ENCODE measurements around the gene ZNF14. TPM values are rescaled to one million over a fixed set of nuclear protein-coding genes. Genes with fewer than 3 reads are reported as not detected.
"Not testable (repeated sequence)": the region's sequence is repeated elsewhere in the genome, so short reads cannot be mapped to it uniquely, and the experiment has no call there.

Gene ZNF14
- total RNA-seq, 2 donors from 2014 or later = 5.3 to 6.7 TPM

DNA sequence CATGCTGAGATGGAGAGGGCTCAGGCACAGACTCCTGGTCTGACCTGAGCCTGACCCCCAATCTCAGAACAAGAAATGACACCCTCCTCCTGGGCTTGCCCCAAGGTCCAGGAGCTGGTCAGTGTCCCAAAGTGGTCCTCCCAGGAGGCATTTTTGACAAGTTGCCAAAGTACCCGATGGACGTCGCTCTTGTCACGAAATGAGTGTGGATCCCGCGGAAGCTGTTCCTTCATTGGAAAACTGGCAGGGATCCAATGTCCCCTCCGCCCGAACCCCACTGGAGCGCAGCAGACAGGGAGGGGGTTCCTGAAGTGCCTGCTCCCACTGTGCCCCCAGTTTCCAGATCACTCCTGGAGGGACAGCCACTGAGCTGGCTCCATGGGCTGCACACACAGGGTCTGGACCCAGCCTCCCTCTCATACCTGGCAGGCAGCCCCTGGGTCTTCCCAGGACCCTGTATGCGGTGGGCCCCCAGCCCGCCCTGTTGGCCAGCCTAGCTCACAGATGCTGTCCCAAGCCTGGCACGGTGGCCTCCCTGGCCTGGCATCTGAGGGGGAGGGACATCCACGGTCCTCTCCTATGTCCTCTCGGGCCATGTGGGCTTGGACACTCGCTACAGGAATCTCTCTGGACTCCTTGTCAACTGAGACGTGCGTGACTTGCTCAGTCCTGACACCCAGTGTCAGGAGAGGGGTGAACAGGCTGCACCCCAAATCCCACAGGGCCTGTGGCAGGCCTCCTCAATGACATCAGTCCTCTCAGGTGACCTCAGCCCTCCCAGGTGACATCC is 12.8 kb upstream of the ZNF14 start:
- DNase-seq (no peak), ATAC-seq (no peak)
- no peak for TF ChIP-seq POLR2A (IDR thresholded peaks at IDR 0.05)
- no peak for TF ChIP-seq CTCF (IDR thresholded peaks at IDR 0.05)
- Histone ChIP-seq H3K4me3 (no peak overlapping the region), H3K4me1 (no peaks in the 10 kb centered on the region), H3K36me3 (replicated peaks in 1 of 2; ENCODE audit: insufficient read depth in 1 of 2, low read depth in 2 of 2) (no peaks in the 10 kb centered on the region), H3K27ac (no peak overlapping the region), H3K9me3 (no peaks in the 10 kb centered on the region), H3K27me3 (no peaks in the 10 kb centered on the region)
- 77 to 91% methylated on average over 10 to 15 of the region's 17 CpGs for WGBS, 2 donors
- intact Hi-C loops (cut with DNase I) = no loop called here

DNA sequence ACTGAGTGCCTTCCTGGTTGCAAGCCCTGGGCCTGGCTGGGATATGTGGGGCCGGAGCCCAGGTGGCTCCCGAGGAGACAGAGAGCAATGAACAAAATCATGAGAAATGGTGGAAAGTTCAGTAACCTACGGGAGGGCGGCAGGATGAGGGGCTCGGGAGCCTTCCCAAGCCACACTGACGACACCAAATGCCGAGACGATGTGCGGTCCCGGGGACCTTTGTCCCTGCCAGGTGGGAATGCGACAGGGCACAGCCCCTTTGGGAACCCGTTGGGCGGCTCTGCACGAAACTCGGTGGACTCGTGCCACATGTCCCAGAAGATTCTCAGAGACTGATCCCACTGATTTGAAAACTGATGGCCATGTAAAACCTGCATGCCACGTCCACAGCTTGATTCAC is 11.7 kb upstream of the ZNF14 start:
- DNase-seq (no peak), ATAC-seq (no peak)
- TF ChIP-seq CTCF (IDR thresholded peaks at IDR 0.05) (no peak), POLR2A (IDR thresholded peaks at IDR 0.05) (no peak)
- H3K4me3 ChIP-seq = no peak overlapping the region
- H3K36me3 ChIP-seq (replicated peaks in 1 of 2; ENCODE audit: insufficient read depth in 1 of 2, low read depth in 2 of 2) = no peaks in the 10 kb centered on the region
- intact Hi-C loops (cut with DNase I) = no loop called here
- H3K27ac ChIP-seq = no peak overlapping the region
- H3K9me3 ChIP-seq = no peaks in the 10 kb centered on the region
- H3K4me1 ChIP-seq = no peaks in the 10 kb centered on the region
- WGBS, 2 donors = 84 to 91% methylated on average over 17 of the region's 17 CpGs
- H3K27me3 ChIP-seq = no peaks in the 10 kb centered on the region

DNA sequence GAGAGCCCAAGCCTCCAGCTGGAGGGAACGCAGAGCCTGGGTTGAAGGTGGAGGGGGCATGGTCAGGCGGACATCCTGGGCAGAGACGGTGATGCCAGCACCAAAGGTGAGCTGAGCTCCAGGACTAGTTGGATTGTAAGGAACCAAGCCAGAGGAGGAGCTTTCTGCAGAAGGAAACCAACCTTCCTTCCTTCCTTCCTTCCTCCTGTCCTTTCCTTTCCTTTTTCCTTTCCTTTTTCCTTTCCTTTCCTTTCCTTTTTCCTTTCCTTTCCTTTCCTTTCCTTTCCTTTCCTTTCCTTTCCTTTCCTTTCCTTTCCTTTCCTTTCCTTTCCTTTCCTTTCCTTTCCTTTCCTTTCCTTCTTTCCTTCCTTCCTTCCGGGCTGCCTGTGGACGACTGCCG is 11.0 kb upstream of the ZNF14 start:
- ATAC-seq; H3K4me3 ChIP-seq; H3K36me3 ChIP-seq (replicated peaks in 1 of 2; ENCODE audit: insufficient read depth in 1 of 2, low read depth in 2 of 2); DNase-seq; H3K27me3 ChIP-seq; H3K4me1 ChIP-seq; H3K9me3 ChIP-seq; H3K27ac ChIP-seq; intact Hi-C loops (cut with DNase I): not testable (repeated sequence)
- WGBS, 2 donors = 74 to 78% methylated on average over 6 of the region's 6 CpGs

DNA sequence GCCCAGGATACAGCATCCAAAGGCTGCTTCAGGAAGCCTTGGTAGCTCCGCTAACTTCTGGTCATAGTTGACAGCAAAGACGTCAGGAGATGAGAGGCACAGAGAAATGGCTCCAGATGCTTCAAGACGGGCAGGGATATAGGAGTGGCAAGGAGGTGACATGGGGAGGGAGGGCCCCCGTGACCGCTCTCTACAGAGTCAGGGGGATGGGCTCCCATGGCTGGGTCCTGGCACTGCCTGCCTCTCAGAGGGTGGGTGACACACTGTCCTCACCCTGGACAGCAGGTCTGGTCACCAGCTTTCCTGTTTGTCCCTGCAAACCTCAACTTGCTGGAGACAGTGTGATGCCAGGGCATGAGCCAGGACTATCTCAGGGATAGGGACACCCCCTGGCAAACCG is 10.3 kb upstream of the ZNF14 start:
- ATAC-seq (no peak), DNase-seq (no peak)
- no peak overlapping the region for H3K27ac ChIP-seq
- no peaks in the 10 kb centered on the region for H3K36me3 ChIP-seq (replicated peaks in 1 of 2; ENCODE audit: insufficient read depth in 1 of 2, low read depth in 2 of 2)
- 69 to 81% methylated on average over 6 of the region's 6 CpGs for WGBS, 2 donors
- H3K27me3 ChIP-seq = no peaks in the 10 kb centered on the region
- intact Hi-C loops (cut with DNase I) = no loop called here
- H3K4me1 ChIP-seq = no peaks in the 10 kb centered on the region
- TF ChIP-seq POLR2A (IDR thresholded peaks at IDR 0.05) (no peak), CTCF (IDR thresholded peaks at IDR 0.05) (no peak)
- H3K9me3 ChIP-seq = no peaks in the 10 kb centered on the region
- no peak overlapping the region for H3K4me3 ChIP-seq

- TF ChIP-seq POLR2A (IDR thresholded peaks at IDR 0.05) (no peak), CTCF (IDR thresholded peaks at IDR 0.05) (no peak)
- H3K4me1 ChIP-seq = no peaks in the 10 kb centered on the region
- DNase-seq = no peak
- WGBS, 2 donors = 59 to 86% methylated on average over 5 to 9 of the region's 9 CpGs
- H3K4me3 ChIP-seq = no peak overlapping the region
- no peak overlapping the region for H3K27ac ChIP-seq
- H3K9me3 ChIP-seq = no peaks in the 10 kb centered on the region
- H3K27me3 ChIP-seq = no peaks in the 10 kb centered on the region
- intact Hi-C loops (cut with DNase I) = no loop called here
- H3K36me3 ChIP-seq (replicated peaks in 1 of 2; ENCODE audit: insufficient read depth in 1 of 2, low read depth in 2 of 2) = no peaks in the 10 kb centered on the region
- no peak for ATAC-seq
Observed at GRCh38 chr19:19742773-19743172, 9.9 kb upstream of the ZNF14 start.
